Brain microvascular endothelial cell (primary cell): Measurements from ENCODE around the gene TANC1.

ENCODE experiments used
- DNase-seq: peaks from one replicate; pipeline ENCODE4 v3.0.0-alpha.2; 2020
- H3K27ac ChIP-seq: fragments of 250-450 bp; sonication (Bioruptor Pico); 2 replicates; pipeline ENCODE4 v1.5.1; 2020; ENCODE audit warnings: mild to moderate bottlenecking, moderate library complexity
- H3K27me3 ChIP-seq: fragments of 250-450 bp; sonication (Bioruptor Pico); replicated peaks from 2 replicates; pipeline ENCODE4 v1.5.1; 2020; ENCODE audit warnings: mild to moderate bottlenecking
- H3K36me3 ChIP-seq: fragments of 250-450 bp; sonication (Bioruptor Pico); replicated peaks from 2 replicates; pipeline ENCODE4 v1.5.1; 2020; ENCODE audit warnings: mild to moderate bottlenecking
- H3K4me3 ChIP-seq: 2 replicates; pipeline ENCODE4 v1.5.1; 2011; ENCODE audit warnings: low read depth, mild to moderate bottlenecking, control low read depth, low read length, moderate library complexity
- CTCF ChIP-seq: IDR thresholded peaks from 2 replicates; pipeline ENCODE4 v1.5.1; 2011; ENCODE audit warnings: low read depth, mild to moderate bottlenecking, moderate library complexity, low read length, control low read depth, inconsistent platforms; ENCODE audit errors: missing control alignments
- in situ Hi-C: cut with HindIII; loops from 2 replicates; pipeline ENCODE4 v1.10.0; 2017; ENCODE audit warnings: low sequenced_read_pairs, low pct_ligation_motif_present

The TANC1 gene

DNA sequence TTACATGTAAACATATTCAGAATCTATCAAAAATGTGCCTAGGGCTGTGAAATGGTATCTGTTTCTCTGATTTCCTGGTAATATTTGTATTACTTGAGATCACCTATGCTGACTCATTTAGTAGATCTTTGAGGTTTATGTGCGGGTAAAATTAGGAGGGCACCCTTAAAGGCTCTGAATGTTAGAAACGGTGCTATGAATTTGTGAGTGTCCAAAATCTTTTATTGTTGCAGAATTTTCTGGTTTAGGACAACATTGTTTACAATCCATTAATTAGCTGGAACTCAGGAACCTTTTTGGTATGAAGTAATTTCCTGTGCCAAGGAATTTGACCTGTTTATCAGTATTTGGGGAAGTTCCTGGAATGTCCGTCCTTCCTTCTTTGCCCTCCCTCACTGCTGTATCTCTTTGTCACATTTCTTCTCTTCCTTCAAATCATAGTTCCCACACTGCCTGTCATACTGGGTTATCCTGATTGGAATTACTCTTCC is 130.5 kb downstream of the TANC1 start:
- Histone ChIP-seq H3K27me3 (no peaks in the 10 kb centered on the region), H3K27ac (peak overlapping the region; percentile 64), H3K4me3 (no peak overlapping the region), H3K36me3 (peaks cover 4% of the 10 kb centered on the region)
- peak; percentile 36 for DNase-seq
- in situ Hi-C loops = no loop called here
- TF ChIP-seq CTCF = no peak

DNA sequence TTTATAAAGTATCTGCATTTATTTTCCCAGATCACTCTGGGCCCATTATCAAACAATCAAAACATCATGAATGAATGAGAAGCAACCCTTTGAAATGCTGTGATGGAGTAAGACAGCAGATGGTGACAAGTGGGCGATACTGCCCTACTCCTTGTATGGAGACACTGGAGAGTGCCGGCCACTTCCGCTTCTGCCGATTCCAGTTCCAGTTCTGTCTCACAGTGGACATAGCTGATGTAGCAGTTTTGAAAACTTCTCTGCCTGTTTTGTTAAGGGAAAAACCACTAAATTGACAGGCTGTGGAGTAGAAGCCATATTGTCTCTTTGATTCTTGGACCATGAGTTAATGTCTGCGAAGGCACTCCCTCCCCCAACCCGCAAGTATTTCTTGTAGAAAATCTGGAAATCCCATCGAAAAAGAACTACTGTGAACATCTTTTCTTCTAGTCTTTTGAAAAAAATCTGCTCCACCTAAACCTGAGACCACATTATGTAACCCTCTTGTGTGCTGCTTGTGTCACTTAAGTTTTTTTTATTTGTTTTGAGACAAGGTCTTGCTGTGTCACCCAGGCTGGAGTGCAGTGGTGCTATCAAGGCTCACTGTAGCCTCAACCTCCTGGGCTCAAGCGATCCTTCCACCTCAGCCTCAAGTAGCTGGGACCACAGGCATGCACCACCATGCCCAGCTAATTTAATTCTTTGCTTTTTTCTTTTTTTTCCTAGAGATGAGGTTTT is 133.5 kb downstream of the TANC1 start:
- Histone ChIP-seq H3K27me3 (no peaks in the 10 kb centered on the region), H3K4me3 (no peak overlapping the region), H3K27ac (peak overlapping the region; percentile 12), H3K36me3 (peaks cover 4% of the 10 kb centered on the region)
- in situ Hi-C loops = no loop called here
- no peak for DNase-seq
- TF ChIP-seq CTCF = no peak

GRCh38 chr2:159103411-159103810 is 135.0 kb downstream of the TANC1 start:
- Histone ChIP-seq H3K36me3 (no peaks in the 10 kb centered on the region), H3K4me3 (no peak overlapping the region), H3K27me3 (no peaks in the 10 kb centered on the region), H3K27ac (no peak overlapping the region)
- in situ Hi-C loops = no loop called here
- no peak for DNase-seq
- TF ChIP-seq CTCF = no peak

DNA sequence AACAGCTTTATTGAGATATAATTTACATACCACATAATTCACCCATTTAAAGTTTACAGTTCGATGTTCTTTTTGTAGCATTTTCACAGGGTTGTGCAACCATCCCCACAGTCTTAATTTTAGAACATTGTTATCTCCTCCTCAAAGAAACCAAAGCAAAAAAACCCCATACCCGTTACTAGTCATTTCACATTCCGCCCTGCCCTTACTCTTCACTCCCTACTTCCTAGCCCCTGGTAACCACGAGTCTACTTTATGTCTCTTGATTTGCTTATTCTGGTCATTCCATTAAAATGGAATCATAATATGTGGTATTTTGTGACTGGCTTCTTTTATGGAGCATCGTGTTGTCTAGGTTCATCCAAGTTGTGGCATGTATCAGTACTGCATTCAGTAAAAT is 137.7 kb downstream of the TANC1 start:
- DNase-seq = peak; percentile 65
- in situ Hi-C loops = no loop called here

GRCh38 chr2:159108181-159108893 is 139.9 kb downstream of the TANC1 start:
- Histone ChIP-seq H3K27ac (no peak overlapping the region), H3K27me3 (no peaks in the 10 kb centered on the region), H3K4me3 (no peak overlapping the region), H3K36me3 (no peaks in the 10 kb centered on the region)
- in situ Hi-C loops = no loop called here
- TF ChIP-seq CTCF = no peak
- DNase-seq = no peak

More for the DNA sequence above, 137.7 kb downstream of the TANC1 start:
- Histone ChIP-seq H3K4me3 (no peak overlapping the region), H3K36me3 (no peaks in the 10 kb centered on the region), H3K27me3 (no peaks in the 10 kb centered on the region), H3K27ac (peak overlapping the region; percentile 64)
- peak; percentile 11 for TF ChIP-seq CTCF
